HG02943 (cell line): Measurements from ENCODE around the gene MYH7.

Experiments
- ATAC-seq: cut with Tn5 transposase; IDR thresholded peaks from one replicate; pipeline ENCODE4 v1.9.1; 2021; ENCODE audit warnings: mild to moderate bottlenecking, low read depth, moderate library complexity; ENCODE audit not compliant: unreplicated experiment

The MYH7 gene

DNA sequence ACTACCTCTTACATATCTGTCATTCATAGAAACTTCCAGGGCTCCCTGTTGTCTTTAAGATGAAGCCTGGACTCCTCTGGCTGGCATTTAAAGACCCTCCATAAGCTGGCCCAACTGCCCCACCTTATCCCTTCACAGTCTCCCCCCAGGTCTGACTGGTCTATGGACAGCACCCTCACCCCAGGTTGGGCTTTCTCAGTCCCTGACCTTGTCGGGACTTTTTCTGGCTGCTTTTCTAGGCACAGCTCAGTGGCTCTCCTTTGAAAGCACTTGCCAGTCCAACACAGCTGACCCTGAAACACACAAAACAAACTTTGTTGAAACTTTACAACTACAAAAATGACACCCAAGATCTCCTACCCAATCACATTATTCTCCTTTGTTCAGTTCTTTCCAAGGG lies 13.9 kb upstream of the MYH7 start:
- ATAC-seq, result no peak

- no peak for ATAC-seq
Observed at GRCh38 chr14:23447361-23448350, 12.2 kb upstream of the MYH7 start.

DNA sequence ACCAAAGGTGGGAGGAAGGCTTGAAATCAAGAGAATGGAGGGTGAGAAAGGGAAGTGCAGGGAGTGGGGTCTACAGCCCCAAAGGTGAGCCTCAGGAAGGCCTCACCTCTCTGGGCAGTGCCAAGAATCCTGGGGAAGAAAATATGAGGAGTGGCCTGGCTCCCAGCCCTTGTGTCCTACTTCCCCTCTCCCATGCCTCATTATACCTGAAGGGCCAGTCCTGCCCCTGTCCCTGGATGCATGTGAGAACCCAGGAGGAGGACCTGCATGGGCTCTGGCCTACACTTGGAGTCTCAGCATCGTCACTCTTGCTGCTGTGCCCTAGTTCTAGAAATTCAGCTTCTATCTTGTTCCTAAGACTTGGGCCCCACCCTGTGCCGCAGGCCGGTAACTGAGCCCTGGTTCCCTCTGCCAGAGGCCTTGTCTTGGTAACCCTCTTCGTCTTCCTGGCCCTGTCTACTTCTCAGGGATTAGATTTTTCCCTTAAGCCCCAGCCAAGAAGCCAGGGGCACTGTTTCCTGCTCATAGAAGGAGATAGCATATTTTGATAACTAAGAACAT lies 10.9 kb upstream of the MYH7 start:
- ATAC-seq, result no peak

DNA sequence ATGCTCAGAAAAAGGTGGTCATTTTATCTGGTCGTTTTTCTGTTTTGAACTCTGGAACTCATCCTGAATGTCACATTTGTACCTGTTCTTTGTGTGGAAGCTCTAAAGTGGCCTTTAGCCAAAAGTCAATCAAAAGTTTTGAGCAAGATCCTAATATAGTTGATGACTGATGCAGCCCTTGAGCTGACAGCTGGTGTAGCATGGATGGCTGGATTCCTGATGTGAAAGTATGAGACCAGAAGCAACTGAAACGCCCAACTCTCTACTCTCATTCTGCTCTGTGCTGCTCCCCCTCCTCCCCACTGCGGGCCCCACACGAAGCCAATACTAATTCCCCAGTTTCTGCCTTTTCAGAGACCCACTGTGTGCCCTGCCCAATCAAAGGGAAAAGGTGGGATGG lies 10.3 kb upstream of the MYH7 start:
- ATAC-seq, result no peak

DNA sequence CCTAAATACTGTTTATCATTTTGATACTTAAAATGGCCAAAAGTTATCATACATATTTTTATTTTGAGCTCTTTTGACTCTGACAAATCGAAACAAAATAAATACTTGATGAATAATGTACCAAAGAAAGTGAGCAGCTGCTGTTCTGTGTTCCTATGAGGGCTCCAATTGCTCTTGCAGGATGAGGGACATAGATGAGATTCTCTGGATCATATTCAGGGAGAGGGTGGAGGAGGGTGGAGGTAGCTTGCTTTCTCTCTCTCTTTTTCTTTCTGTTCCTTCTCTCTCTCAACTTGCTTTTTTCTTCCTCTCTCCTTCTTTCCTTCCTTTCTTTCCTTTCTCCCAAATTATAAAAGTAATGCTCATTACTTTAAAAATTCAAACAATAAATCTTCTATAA lies 8.9 kb upstream of the MYH7 start:
- ATAC-seq, result no peak

GRCh38 chr14:23443881-23444280 lies 8.4 kb upstream of the MYH7 start:
- ATAC-seq, result no peak

- ATAC-seq, result no peak
Observed at GRCh38 chr14:23443411-23443812, 8.0 kb upstream of the MYH7 start.

- no peak for ATAC-seq
Observed at GRCh38 chr14:23442721-23443356, 7.4 kb upstream of the MYH7 start.

- ATAC-seq, result no peak
Observed at GRCh38 chr14:23441076-23441475, 5.6 kb upstream of the MYH7 start.

GRCh38 chr14:23439107-23439835 lies 3.8 kb upstream of the MYH7 start:
- ATAC-seq, result no peak

DNA sequence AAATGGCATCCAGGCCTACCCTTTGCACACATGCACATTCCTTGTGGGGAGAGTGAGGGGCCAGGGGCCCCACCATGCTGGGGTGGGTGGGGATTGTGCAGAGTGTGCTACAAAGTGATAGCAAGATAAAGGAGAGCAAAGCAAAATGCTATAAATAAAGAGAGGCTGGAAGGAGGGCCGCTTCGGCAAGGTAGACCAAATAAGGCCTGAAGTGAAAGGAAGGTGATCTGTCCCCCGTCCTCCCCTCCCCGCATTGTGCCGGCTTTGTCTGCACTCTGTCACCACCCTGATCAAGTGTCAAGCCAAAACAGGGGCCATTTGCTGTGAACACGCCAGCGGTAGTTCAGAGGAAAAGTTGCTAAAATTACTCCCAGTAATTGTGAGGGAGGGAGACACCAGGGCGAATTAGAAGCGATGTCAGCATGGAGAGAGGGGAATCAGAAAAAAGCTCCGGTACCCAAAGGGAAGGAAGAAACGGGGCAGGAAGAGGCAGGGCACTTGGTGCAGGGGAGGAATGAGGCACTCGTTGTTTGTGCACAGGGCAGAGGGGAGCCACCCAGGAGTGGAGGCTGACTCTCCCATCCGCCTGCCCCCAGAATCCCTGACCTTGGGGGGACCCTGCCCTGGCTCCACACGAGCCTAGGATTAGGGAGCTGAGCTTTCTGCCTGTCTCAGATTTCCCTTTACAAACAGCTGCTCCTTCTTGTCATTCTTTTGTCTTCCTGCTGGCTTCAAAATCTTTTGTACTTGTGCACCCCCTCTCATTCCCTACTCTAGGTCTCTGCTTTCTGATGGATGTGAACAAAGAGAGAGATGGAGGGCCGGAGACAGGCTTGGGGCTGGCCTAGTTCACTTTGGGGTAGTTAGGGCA lies 2.9 kb upstream of the MYH7 start:
- ATAC-seq, result no peak

GRCh38 chr14:23437133-23438100 lies 2.0 kb upstream of the MYH7 start:
- ATAC-seq, result no peak

- no peak for ATAC-seq
Observed at GRCh38 chr14:23436327-23437132, 1.1 kb upstream of the MYH7 start.

- no peak for ATAC-seq
Observed at GRCh38 chr14:23434488-23435222, 805 bp downstream of the MYH7 start.

- ATAC-seq, result no peak
Observed at GRCh38 chr14:23433457-23433856, 2.0 kb downstream of the MYH7 start.

- no peak for ATAC-seq
Observed at GRCh38 chr14:23432946-23433345, 2.5 kb downstream of the MYH7 start.
